ENCODE results near the gene NAA20.

NAA20 gene

GRCh38 chr20:20018366-20018765 lies 1.2 kb downstream of the NAA20 start:
- no peak for DNase-seq (ENCODE audit: low read depth in 1 of 2, low spot score in 1 of 2)

GRCh38 chr20:20019123-20019522 lies 2.0 kb downstream of the NAA20 start:
- DNase-seq (ENCODE audit: low read depth in 1 of 2, low spot score in 1 of 2): no peak

GRCh38 chr20:20020908-20021307 lies 3.7 kb downstream of the NAA20 start:
- no peak for DNase-seq (ENCODE audit: low read depth in 1 of 2, low spot score in 1 of 2)

GRCh38 chr20:20021835-20022234 lies 4.7 kb downstream of the NAA20 start:
- DNase-seq (ENCODE audit: low read depth in 1 of 2, low spot score in 1 of 2): no peak

GRCh38 chr20:20022498-20022897 lies 5.3 kb downstream of the NAA20 start:
- DNase-seq (ENCODE audit: low read depth in 1 of 2, low spot score in 1 of 2): no peak

DNA sequence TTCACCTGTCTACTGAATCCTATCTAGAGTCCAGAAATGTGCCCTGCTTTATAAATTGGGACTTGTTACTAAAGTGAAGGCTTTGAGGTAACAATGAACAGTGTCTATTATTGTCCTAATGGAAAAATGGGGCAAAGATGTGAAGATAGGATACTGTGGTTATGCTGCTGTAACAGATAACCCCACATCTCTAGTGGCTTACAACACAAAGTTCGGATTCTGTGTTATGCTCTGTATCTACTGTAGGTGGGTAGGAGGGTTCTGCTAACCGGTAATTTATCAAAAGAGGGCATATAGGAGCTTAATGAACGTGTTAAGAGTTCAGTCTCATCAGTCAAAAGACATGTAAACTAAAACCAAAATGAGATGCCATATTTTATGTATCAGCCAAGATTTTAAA lies 6.2 kb downstream of the NAA20 start:
- no peak for DNase-seq (ENCODE audit: low read depth in 1 of 2, low spot score in 1 of 2)

GRCh38 chr20:20024942-20025341 lies 7.8 kb downstream of the NAA20 start:
- no peak for DNase-seq (ENCODE audit: low read depth in 1 of 2, low spot score in 1 of 2)

DNA sequence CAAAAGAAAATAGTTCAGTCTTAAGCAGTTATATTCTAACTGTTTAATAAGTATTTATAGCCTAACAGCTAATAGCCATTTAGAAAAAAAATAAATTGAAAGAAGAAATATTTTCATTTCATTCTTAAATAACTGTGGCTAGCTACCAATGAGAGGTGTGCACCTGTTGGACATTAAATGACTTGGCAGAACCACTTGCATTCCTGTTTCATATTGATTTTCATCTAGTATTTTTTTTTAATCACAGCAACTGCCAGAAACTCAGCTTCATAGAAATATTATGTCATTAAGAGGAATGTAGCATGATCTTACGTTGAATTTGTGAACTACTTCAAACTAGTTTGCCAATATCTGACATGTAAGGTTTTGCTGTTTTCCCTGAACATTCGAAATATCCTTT lies 10.1 kb downstream of the NAA20 start:
- no peak for DNase-seq (ENCODE audit: low read depth in 1 of 2, low spot score in 1 of 2)

GRCh38 chr20:20031790-20032189 lies 14.6 kb downstream of the NAA20 start:
- DNase-seq (ENCODE audit: low read depth in 1 of 2, low spot score in 1 of 2): no peak

DNA sequence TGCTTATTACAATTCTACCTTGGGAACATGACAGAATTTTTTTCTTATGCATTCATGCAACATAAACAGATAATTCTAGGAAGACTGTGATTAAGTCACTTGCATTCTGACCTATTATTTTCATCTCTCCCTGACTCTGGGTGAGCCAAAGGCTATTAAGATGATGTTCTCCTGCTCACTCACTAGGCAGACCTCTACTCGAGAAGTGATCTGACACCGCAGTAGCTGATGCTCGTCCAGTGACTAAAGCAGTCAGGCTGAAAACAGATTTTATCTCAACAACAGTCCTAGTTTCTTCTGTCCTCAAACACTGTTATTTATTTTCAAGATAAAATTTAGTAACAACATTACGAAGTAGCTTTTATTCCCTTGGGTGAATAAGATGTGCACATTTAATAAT lies 17.3 kb downstream of the NAA20 start:
- DNase-seq (ENCODE audit: low read depth in 1 of 2, low spot score in 1 of 2): no peak

- DNase-seq (ENCODE audit: low read depth in 1 of 2, low spot score in 1 of 2): no peak
Measured at GRCh38 chr20:20036756-20037155, 19.6 kb downstream of the NAA20 start.

GRCh38 chr20:20037960-20038359 lies 20.8 kb downstream of the NAA20 start:
- DNase-seq (ENCODE audit: low read depth in 1 of 2, low spot score in 1 of 2): no peak

DNA sequence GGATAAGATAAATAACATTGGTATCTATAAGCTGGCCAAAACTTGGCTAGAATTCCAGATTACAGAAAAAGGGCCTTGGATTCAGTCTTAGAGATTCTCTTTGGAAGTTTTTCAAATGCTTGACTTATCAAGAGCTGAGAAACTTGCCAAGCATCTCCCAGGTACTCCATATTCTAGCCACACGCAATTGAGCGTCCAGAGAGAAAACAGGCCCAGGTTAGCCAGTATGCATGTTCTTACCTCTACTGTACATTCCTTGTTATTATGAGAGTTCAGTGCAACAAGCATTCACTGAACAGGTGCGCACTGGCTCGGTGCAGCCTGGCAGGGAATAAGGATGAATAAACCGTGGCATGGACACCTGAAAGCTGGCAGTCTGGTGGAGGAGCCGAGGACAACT lies 21.4 kb downstream of the NAA20 start:
- DNase-seq (ENCODE audit: low read depth in 1 of 2, low spot score in 1 of 2): no peak

DNA sequence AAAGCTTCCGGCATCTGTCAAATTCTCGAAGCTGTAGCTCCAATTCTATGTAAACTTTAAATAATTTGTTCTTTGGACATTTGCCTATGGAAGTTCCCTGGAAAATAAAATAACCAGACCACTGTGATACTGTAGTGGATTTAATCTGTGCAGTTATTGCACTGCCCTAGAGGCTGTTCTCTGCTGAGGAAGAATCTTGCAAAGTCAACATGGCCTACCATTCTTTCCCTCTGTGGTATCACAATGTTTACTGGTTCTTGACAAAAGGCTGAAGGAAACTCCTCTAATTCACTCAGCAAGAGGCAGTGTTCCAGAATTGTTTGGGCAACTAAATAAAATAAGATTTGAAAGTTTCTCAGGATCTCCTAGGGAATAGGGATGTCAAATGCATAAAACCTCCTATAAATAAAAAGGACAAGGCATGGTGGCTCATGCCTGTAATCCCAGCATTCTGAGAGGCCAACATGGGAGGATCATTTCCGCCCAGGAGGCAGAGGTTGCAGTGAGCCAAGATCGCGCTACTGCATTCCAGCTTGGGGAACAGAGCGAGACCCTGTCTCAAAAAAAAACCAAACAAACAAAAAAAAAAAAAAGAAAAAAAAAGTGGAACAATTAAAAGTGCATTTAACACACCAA lies 22.7 kb downstream of the NAA20 start:
- DNase-seq (ENCODE audit: low read depth in 1 of 2, low spot score in 1 of 2): no peak

DNA sequence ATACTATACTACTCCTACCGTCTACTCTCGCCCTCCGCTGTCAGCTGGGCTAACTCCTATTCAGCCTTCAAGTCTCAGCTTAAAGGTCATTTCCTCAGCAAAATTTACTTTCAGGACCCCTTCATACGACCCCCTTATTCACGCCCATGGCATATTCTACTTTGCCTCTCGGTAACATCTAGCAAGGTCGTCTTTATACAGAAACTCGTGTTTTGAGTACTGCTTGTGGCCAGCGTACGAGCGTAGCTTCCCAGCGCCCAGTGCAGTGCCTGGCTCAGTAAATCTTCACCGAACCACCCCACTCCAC lies 34.6 kb downstream of the NAA20 start:
- no peak for DNase-seq (ENCODE audit: low read depth in 1 of 2, low spot score in 1 of 2)

DNA sequence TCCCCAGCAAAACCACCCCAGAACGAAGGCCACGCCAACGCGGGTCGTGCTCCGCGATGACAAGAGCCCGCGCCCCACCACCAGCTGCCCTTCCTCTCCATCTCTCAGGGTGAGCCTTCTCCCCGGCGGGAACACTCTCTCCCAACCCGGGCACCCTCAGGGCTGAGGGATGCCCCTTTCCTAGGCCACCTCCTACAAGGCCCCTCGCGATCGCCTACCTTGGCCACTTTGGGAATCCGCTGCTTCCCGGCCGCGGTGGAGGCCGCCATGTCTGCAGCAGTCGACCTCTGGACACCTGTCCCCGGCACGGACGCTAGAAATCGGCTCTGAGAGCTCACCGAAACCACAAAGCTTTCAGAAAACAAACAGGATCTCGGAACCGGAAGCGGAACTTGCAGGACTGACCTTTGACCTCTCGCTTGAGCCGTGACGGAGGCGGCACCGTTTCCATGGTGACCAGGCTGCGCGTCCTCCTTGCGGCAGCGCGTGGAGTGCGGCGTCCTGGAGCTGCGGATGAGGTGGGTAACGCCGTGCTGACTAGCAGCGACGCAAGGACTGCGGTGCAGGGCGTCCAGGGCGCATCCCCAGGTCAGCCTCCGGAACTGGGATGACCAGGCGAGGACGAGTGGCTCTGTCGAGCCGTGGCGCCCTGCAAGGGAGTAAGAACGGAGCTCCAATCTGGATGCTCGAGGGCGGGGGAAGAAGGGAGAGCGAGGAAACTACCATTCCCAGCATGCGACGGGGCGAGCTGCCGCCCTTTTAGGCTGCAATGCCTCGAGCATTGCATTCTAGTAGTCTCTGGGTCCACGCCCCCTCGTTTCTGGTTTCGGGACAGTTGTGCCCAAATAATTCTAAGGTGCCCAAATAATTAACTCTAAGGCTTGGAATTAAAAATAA lies 35.2 kb downstream of the NAA20 start, which contains the start of the genes CFAP61 and CRNKL1:
Gene CFAP61, plus strand, starts transcription at position 459 of the 897 bp plus-strand sequence. CDS start 4,122 bp downstream, outside the sequence.
Gene CRNKL1, minus strand, starts transcription at position 393 of the 897 bp plus-strand sequence. Its CDS starts 124 bp downstream, at position 269.
- peak; percentile 95 to 96 for DNase-seq (ENCODE audit: low read depth in 1 of 2, low spot score in 1 of 2)

DNA sequence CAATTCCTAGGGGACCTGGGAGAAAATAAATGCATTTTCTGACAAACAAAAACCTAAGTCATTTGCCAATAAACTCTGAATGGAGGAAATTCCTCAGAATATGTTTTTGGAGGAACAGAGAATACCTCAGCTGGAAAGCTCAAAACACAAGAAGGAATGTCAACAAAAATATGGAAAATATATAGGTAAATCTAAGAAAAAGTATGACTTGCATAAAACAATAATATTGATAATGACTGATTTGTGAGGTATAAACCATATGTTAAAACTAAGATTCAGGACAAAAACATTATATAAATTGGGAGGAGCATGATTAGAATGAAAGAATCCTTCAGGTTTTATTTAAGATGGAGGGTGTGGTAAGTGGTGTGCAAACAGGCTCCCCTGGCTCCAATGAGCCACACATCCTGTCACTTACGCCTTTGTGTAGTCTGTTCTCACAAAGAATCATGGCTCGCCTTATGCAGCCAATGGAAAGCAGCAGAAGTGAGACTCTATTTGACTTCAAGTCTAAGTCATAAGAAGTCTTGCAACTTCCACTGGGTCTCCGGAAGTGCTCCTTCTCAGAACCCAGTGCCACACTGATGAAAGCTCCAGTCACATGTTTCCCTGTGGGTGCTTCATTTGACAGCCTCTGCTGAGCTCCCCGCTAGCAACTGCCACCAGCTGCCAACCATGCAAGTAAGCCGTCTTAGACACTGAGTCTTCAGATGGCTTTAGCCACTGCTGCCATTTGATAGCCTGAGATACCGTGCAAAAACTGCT lies 43.3 kb downstream of the NAA20 start:
- no peak for DNase-seq (ENCODE audit: low read depth in 1 of 2, low spot score in 1 of 2)

DNA sequence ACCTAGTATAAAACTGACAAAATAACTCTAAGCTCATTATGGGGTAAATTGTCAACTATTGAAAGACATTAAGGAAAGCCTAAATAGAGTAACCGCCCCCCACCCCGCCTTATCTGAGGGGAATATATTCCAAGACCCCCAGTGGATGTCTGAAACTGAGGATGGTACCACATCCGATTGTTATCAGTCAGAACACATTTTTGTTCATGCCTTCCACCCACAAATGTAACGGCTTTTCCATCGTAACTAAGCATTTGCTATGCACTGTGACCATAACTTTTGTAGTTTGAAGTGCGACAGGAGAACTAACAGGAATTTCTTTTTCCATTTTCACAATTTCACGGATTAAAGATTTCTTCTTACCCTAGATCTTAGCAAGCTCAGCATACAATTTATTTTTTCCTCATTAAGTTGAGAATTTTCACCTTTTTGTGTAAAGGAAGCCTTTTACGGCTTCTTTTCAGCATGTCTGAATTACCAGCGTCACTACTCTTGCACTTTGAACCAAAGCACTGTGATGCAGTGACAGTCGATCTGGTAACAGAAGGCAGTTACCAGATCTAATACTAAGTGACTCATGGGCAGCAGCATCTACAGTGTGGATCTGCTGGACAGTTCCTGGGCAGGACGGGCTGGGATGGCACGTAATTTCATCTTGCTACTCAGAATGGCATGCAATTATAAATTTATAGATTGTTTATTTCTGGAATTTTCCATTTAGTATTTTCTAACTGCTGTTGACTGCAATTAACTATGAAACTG lies 47.0 kb downstream of the NAA20 start:
- no peak for DNase-seq (ENCODE audit: low read depth in 1 of 2, low spot score in 1 of 2)

DNA sequence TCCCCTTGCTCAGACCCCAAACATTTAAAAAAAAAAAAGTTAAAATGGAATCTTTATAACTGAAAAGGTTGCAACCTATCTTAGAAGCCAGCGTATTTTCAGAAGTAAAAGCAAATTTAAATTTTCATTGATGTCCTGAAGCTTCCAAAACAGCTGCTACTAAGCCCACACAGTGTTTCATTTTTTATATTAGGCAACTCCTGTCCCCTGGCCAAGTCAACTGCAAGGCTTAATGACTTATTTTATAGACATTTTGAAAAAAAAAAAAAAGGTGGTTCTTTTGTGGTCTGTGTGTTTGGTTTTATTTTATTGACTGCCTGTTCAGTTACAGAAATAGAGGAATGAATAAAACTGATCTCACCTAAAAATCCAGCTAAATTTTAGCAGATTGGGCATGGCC lies 48.2 kb downstream of the NAA20 start:
- DNase-seq (ENCODE audit: low read depth in 1 of 2, low spot score in 1 of 2): no peak

DNA sequence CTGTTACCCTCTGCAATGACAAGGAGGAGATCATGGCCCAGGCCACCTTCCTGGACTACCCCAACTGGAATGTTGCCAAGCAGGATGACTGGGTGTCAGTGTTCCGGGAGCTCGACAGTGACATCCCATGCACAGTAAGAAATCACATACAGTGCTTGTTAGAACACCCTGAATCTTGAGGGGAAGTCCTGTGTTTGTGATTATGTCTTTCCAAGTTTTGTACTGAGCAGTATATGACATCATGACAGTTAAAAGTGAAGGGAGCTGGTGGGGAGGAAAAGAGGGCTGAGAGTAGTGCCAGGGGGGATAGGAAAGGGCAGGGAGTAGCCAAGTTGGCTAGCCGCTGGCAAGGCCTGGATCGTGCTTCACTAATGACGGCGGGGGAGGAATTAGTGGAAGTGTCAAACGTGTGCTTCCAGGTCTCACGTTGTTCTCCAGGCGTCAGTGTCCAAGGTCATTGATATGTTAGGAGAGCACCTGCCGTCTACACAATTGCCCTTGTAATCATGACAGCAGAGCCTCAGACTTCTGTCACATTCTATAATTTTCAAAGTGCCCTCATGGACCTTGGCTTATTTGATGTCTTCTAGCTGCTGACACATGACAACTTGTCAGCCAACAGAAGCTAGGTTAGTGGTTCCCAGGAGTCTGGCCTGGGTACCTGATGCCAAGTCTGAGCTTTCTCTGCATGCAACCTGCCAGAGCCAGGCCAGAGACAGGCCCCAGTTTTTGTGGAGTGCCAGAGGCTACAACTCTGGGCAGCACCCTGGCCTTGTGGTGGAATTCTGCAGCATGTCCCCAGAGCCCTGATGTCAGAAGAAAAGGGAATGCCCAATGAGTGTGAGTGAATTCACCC lies 53.9 kb downstream of the NAA20 start:
- DNase-seq (ENCODE audit: low read depth in 1 of 2, low spot score in 1 of 2): no peak
